GM06990 (cell line): ENCODE measurements around the gene RASSF6.

Experiments
- DNase-seq: peaks from one replicate; pipeline ENCODE4 v3.0.0-alpha.2; 2011; ENCODE audit not compliant: insufficient read length; ENCODE audit errors: extremely low read depth
- H3K27me3 ChIP-seq: replicated peaks from 2 replicates; pipeline ENCODE4 v1.6.0; 2011; ENCODE audit warnings: low read length; ENCODE audit not compliant: control insufficient read depth, insufficient read depth
- H3K36me3 ChIP-seq: 2 replicates; pipeline ENCODE4 v1.5.1; 2011; ENCODE audit warnings: low read length; ENCODE audit not compliant: control insufficient read depth, insufficient read depth
- H3K4me3 ChIP-seq: replicated peaks from 2 replicates; pipeline ENCODE4 v1.5.1; 2011; ENCODE audit warnings: low read depth, mild to moderate bottlenecking, control low read depth, low read length
- CTCF ChIP-seq: IDR thresholded peaks from 2 replicates; pipeline ENCODE4 v1.5.1; 2011; ENCODE audit warnings: low read length, control low read depth, mild to moderate bottlenecking, inconsistent platforms; ENCODE audit not compliant: insufficient read depth, poor library complexity, severe bottlenecking

The RASSF6 gene

GRCh38 chr4:73589887-73590801, 30.1 kb downstream of the RASSF6 start:
- no peak for TF ChIP-seq CTCF
- Histone ChIP-seq H3K36me3 (no peaks in the 10 kb centered on the region), H3K27me3 (no peaks in the 10 kb centered on the region), H3K4me3 (peak overlapping the region; percentile 40)
- DNase-seq, result peak; percentile 79

DNA sequence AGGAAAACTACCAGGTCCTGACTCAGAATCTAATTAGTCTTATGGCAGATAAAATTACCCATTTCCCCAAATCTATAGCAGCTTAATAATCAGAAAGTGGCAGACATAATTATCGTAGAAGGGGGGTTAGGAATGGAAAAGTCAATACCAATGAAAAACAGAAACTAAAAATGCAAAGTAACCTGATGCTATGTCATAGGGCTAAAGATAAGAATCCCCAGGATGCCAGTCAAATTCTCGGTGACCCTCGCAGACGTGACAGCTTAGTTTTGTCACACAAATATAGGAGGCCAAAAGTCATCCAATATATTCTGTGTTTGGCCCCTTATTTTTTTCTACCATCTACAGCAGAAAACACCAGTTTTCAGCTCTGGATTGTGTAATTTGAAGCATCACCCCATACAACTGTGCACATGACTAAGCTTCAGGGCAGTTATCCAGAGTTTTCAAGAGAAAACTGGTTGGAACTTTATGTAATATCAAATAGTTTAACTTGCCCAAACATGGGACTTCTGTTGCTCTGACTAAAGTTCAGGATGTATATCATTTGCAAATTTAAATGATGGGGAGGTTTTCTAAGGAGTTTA, 30.9 kb downstream of the RASSF6 start:
- peak; percentile 18 for DNase-seq
- Histone ChIP-seq H3K27me3 (no peaks in the 10 kb centered on the region), H3K4me3 (no peak overlapping the region; the same call in 1 of the 2 replicates), H3K36me3 (no peaks in the 10 kb centered on the region)
- no peak for TF ChIP-seq CTCF

DNA sequence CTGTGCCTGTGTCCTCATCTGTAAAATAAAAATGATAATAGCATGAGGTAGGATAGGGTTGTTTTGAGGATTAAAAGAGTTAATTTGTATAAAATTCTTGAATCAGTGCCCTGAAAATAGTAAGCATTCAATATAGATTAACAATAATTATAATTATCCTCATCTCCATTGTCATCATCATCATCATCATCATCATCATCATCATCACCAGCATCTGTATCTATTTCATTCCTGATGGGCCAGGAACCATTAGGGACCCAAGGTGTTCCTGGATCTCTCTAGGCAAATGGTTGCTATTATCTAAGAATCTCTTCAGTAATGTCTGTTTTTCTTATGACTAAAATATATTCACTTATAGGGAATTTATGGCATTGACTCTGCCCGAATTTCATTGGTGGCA, 31.6 kb downstream of the RASSF6 start:
- TF ChIP-seq CTCF, result no peak
- Histone ChIP-seq H3K4me3 (no peak overlapping the region), H3K36me3 (no peaks in the 10 kb centered on the region), H3K27me3 (no peaks in the 10 kb centered on the region)
- DNase-seq, result no peak

DNA sequence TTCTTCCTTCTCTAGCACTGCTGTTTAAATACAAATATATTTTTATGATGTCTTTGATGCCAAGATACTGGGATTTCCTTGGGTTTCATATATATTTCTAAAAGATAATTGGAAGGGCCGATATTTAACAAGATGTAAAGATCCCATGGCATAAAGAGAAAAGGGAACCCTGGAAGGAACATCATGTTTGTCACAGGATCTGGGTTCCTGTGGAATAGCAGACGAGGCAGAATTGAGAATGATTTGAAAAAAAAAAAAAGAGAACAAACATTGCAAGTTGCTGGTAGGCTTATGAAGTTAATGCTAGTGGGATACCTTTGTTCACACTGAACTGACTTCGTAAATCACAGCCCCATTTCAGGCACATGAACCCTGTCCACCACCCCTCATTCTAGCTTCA, 33.6 kb downstream of the RASSF6 start:
- DNase-seq, result no peak
- no peak for TF ChIP-seq CTCF
- no peaks in the 10 kb centered on the region for H3K27me3 ChIP-seq
- no peak overlapping the region for H3K4me3 ChIP-seq
- no peaks in the 10 kb centered on the region for H3K36me3 ChIP-seq

DNA sequence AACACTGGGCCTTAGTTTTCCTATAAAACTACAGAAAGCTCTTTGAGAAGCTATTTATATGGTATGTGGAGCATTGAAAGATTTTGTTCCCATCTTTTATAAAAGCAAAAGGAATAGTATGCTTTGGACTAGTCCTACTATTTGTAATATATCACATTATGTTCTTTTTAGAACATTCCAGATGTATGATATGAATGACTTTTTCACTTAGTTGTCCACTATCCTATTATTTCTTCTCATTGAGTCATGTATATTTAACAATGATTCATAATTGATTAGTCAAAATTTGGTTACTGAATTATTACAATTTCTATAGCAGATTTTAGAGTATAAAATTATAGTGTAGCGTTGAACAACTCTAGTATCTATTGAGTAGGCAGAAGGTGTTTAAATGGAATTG, 34.2 kb downstream of the RASSF6 start:
- Histone ChIP-seq H3K27me3 (no peaks in the 10 kb centered on the region), H3K36me3 (no peaks in the 10 kb centered on the region), H3K4me3 (no peak overlapping the region)
- no peak for DNase-seq
- no peak for TF ChIP-seq CTCF

DNA sequence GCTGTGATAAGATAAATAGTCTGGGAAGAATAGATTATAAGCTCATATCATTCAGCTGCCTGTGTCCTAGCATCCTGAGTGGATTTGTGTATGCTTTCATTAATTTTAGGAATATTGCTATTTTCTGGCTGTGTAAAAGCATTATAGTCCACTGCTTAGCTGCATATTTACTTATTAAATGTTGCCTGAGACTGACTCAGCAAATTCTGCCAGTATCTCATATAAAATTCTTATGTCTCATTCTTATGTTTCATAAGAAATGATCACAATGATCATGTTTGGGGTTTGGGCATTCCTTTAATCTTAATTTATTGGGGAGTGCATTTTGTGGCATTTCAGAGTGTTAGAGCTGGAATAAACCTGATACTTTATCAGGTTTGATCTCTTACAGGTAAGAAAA, 34.9 kb downstream of the RASSF6 start:
- TF ChIP-seq CTCF, result no peak
- no peak for DNase-seq
- no peaks in the 10 kb centered on the region for H3K27me3 ChIP-seq
- H3K36me3 ChIP-seq, result no peaks in the 10 kb centered on the region
- H3K4me3 ChIP-seq, result no peak overlapping the region
